H1 (cell line): ENCODE measurements around the gene SMARCA5. TPM values are rescaled to one million over a fixed set of nuclear protein-coding genes. Genes with fewer than 3 reads are reported as not detected.
A peak's percentile ranks its signal among the peaks of the same experiment; 100 is the strongest.

Experiments used
- BACH1 ChIP-seq: IDR thresholded peaks from 2 replicates; pipeline ENCODE4 v1.6.1; 2012; ENCODE audit warnings: low read length, improper control_type of control experiment
- CREB1 ChIP-seq: IDR thresholded peaks from 2 replicates; pipeline ENCODE4 v1.6.1; 2012; ENCODE audit warnings: inconsistent platforms
- GABPA ChIP-seq: IDR thresholded peaks from 2 replicates; pipeline ENCODE4 v1.6.1; 2011; ENCODE audit warnings: mild to moderate bottlenecking, low read length, moderate library complexity, borderline replicate concordance; ENCODE audit not compliant: insufficient read depth
- TAF7 ChIP-seq: optimal IDR thresholded peaks from 2 replicates; pipeline ENCODE3; 2011; ENCODE audit warnings: low read depth, mild to moderate bottlenecking, inconsistent platforms, low read length, moderate library complexity, borderline replicate concordance
- TBP ChIP-seq: IDR thresholded peaks from 2 replicates; pipeline ENCODE4 v1.6.1; 2011; ENCODE audit warnings: low read depth, low read length, improper control_type of control experiment
- YY1 ChIP-seq: IDR thresholded peaks from 2 replicates; pipeline ENCODE4 v1.6.1; 2011; ENCODE audit warnings: low read depth, mild to moderate bottlenecking, low read length
- polyA plus RNA-seq, 7 experiments: library from polyadenylated mRNA; depleted of rRNA in 3 of 7; stranded (reverse) in 5 of 7; unstranded in 2 of 7; fragments of >200 nt in 5 of 7; fragments of 200-250 nt in 2 of 7; gene quantifications; 1 replicate in 5 of 7; 2 replicates in 1 of 7; 4 replicates in 1 of 7; pipeline versions ENCODE4 v1.2.1 to v1.2.3, GENCODE V29; 2011 to 2013; ENCODE audit warnings: missing spikeins in 2 of 7, mixed read lengths in 2 of 7
- total RNA-seq: library from RNA; stranded (reverse); fragmentation: NEBNext Ultra II Directional; extraction: Animal tissue kit (Norgen Biotek cat#: 25700); gene quantifications from 2 replicates; pipeline ENCODE4 v1.2.1, GENCODE V29; 2021
- TF ChIP-seq, protein P1 (sequence below): IDR thresholded peaks from 2 replicates; pipeline ENCODE4 v1.6.1; 2012; ENCODE audit warnings: inconsistent platforms
- TF ChIP-seq, protein P2 (sequence below): IDR thresholded peaks from 2 replicates; pipeline ENCODE4 v1.6.1; 2012; ENCODE audit warnings: low read length, inconsistent platforms

SMARCA5 gene
- total and polyA plus RNA-seq, 2 of the 8 experiments (the other 6 are each of a cell fraction or from before 2014, with no cell fraction given) = 13.9 to 112 TPM

DNA sequence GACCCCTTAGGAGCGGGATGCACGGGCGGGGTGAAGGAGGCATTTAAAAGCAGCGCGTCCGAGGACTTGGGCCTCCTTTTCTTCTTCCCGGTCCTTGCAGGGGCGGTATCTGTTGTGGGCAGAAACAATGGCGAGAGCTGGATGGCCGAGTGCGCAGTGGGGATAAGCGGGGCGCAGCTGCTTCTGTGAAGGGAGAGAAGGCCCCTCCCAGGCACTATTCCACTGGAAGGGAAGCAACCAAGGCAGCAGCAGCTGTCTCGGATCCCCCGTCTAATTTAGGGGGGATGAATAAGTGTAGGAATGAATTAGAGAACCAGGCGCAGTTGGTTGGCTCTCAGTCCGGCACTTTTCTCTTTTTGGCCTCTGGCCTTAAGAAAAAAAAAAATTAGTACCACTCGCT lies 995 bp downstream of the SMARCA5 start (continued):
- no peak for TF ChIP-seq BACH1
- TF ChIP-seq YY1 = peak; percentile 62; the same call in 1 of the 2 replicates
- no peak for TF ChIP-seq CREB1
- TF ChIP-seq, protein P1, sequence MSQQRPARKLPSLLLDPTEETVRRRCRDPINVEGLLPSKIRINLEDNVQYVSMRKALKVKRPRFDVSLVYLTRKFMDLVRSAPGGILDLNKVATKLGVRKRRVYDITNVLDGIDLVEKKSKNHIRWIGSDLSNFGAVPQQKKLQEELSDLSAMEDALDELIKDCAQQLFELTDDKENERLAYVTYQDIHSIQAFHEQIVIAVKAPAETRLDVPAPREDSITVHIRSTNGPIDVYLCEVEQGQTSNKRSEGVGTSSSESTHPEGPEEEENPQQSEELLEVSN = no peak
- TF ChIP-seq TBP = peak; percentile 49; the same call in 1 of the 2 replicates
- no peak for TF ChIP-seq GABPA
- TF ChIP-seq, protein P2, sequence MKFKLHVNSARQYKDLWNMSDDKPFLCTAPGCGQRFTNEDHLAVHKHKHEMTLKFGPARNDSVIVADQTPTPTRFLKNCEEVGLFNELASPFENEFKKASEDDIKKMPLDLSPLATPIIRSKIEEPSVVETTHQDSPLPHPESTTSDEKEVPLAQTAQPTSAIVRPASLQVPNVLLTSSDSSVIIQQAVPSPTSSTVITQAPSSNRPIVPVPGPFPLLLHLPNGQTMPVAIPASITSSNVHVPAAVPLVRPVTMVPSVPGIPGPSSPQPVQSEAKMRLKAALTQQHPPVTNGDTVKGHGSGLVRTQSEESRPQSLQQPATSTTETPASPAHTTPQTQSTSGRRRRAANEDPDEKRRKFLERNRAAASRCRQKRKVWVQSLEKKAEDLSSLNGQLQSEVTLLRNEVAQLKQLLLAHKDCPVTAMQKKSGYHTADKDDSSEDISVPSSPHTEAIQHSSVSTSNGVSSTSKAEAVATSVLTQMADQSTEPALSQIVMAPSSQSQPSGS = no peak
- peak; percentile 25 for TF ChIP-seq TAF7
